ENCODE measurements around the gene POLR2M.

- TF ChIP-seq CTCF (conservative IDR thresholded peaks at IDR 0.05; ENCODE audit: low read length) (no peak), EZH2phosphoT487 (IDR thresholded peaks at IDR 0.05; ENCODE audit: borderline replicate concordance) (no peak)
These were observed 24.4 kb downstream of the POLR2M start for GRCh38 chr15:57730876-57731275.

All from Loucy (cell line).